Measurements from ENCODE around the gene CCNB3.
"Not testable (repeated sequence)": the region's sequence is repeated elsewhere in the genome, so short reads cannot be mapped to it uniquely, and the experiment has no call there.

Gene CCNB3, protein sequence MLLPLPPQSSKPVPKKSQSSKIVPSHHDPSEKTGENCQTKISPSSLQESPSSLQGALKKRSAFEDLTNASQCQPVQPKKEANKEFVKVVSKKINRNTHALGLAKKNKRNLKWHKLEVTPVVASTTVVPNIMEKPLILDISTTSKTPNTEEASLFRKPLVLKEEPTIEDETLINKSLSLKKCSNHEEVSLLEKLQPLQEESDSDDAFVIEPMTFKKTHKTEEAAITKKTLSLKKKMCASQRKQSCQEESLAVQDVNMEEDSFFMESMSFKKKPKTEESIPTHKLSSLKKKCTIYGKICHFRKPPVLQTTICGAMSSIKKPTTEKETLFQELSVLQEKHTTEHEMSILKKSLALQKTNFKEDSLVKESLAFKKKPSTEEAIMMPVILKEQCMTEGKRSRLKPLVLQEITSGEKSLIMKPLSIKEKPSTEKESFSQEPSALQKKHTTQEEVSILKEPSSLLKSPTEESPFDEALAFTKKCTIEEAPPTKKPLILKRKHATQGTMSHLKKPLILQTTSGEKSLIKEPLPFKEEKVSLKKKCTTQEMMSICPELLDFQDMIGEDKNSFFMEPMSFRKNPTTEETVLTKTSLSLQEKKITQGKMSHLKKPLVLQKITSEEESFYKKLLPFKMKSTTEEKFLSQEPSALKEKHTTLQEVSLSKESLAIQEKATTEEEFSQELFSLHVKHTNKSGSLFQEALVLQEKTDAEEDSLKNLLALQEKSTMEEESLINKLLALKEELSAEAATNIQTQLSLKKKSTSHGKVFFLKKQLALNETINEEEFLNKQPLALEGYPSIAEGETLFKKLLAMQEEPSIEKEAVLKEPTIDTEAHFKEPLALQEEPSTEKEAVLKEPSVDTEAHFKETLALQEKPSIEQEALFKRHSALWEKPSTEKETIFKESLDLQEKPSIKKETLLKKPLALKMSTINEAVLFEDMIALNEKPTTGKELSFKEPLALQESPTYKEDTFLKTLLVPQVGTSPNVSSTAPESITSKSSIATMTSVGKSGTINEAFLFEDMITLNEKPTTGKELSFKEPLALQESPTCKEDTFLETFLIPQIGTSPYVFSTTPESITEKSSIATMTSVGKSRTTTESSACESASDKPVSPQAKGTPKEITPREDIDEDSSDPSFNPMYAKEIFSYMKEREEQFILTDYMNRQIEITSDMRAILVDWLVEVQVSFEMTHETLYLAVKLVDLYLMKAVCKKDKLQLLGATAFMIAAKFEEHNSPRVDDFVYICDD (N-terminal part only)

DNA sequence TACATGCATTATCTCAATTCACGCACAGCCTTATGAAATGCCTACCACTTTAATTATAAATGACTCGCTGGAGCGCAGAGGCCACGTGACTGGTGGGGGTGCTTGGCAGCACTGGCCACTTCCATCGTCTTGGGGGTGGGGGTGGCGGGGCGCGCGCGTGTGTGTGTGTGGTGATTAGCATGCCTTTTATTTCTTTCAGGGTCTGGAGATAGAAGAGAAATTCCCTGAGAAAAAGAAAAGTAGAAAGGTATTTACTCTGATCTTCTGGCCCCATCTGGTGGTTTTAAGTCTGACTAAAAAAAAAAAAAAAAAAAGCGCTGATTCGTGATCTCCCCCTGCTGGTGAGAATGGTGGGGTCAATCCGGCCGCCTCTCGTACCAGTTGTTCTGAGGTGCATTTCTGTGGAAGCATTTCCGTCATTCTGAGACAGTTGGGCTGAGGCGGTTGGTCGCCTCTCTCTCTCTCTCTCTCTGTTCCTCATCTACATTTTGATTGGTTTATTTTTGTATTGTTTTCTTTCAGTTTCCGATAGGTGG, at the start of gene CCNB3:
CCNB3 (plus strand) TSS at position 402 of the 536 bp plus-strand sequence. CDS start 80,399 bp downstream, outside the sequence.
- DNase-seq (ENCODE audit: low read depth, low spot score): peak; percentile 70

DNA sequence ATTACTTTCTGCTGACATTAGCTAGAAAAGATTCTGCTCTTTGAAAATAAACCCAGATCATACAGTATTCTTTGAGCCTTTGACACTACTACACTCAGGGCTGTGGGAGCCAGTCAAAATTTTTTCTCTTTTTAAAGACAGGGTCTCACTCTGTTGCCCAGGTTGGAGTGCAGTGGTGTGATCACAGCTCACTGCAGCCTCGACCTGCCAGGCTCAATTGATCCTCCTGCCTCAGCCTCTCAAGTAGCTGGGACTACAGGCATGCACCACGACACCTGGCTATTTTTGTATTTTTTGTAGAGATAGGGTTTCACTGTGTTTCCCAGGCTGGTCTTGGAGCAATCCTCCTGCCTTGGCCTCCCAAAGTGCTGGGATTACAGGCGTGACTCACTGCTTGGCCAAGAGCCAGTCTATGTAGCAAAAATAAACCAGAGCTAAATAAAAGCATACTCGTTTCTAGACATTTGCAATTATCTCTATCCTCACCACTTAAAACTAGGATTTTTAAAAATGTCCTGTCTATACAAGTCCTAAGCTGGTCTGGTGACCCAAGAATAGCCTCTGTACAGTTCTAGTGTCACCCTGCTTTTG, 46.9 kb upstream of the CCNB3 start:
- DNase-seq (ENCODE audit: low read depth, low spot score): no peak

DNA sequence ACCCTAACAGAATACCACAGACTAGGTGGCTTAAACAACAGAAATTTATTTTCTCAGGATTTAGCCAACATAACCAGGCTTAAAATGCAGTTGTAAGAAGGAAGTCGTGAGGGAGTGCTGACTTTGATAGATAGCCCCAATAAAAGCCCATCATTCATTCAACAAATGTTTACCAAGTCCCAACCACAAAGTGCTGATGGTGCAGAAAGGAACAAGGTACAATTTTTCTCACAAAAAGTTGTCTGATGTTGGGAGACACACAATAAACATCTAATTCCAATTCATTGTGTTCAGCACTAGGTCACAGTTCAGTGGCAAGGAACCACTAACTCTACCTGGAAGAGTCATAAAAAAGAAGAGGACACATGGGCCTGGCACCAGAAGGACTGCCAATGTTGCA, 46.0 kb upstream of the CCNB3 start:
- DNase-seq (ENCODE audit: low read depth, low spot score): no peak

DNA sequence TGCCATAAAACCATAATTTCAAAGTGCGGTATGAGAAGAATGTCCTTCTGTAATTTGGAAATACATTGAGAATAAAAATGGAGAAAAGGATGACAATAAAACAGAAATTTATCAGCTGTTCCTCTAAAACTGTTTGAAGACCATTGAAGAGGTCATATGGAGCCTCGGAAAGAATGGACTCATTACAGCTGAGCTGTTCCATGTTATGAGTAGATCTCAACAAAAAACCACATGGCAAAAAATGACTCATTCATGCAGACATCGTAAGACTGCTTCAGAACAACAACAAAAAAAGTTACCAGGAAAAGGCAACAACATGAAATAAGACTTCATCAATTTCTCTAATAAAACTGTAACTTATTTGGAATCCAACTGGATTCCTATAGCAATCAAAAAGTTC, 43.4 kb upstream of the CCNB3 start:
- DNase-seq (ENCODE audit: low read depth, low spot score): no peak

GRCh38 chrX:50165727-50166126, 38.8 kb upstream of the CCNB3 start:
- DNase-seq (ENCODE audit: low read depth, low spot score): no peak

DNA sequence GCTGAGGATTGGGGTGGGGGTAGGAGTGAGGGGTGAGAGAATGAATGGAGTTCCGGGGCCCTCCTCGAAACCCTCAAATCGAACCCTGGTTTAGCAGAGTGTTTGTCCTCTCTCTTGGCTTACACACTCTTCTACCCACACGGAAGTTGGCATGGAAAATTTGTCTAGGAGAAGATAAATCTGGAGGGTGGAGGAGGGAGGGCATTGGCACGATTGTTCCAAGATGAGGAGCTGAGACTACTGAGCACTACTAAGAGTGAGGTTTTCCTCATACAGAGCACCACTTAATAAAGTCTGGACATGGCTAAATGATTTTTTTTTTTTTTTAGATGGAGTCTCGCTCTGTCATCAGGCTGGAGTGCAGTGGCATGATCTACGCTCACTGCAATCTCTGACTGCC, 37.2 kb upstream of the CCNB3 start:
- no peak for DNase-seq (ENCODE audit: low read depth, low spot score)

DNA sequence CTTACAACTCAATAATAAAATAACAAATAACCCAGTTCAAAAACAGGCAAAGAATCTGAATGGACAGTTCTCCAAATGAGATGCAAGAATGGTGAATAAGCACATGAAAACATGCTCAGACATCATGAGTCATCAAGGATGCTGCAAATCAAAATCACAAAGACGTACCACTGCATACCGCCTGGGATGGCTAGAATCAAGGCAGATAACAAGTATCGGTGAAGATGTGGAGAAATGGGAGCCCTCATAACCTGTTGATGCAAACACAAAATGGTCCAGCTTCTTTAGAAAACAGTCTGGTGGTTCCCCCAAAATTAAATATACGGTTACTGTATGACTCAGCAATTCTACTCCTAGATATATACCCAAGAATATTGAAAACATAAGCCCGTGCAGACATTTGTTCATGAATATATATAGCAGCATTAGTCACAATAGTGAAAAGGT, 36.3 kb upstream of the CCNB3 start:
- peak; percentile 20 for DNase-seq (ENCODE audit: low read depth, low spot score)

DNA sequence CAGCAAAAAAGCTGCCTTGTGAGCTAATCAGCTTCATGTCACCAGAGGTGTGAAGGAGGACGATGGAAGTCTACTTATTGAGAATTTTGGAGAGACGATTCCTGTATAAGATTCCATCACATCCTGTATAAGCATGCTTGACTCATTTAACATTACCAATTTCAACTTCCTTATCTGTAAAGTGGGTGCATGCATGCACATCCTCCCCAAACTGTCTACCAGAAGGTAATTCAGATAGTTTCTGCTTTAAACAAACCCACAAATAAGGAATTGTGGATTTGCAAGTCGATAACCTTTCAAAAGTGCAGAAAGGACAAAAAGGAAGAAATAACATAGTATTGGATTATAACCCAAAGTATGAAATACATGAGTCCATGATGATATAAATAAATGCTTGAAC, 34.8 kb upstream of the CCNB3 start:
- DNase-seq (ENCODE audit: low read depth, low spot score): no peak

- DNase-seq (ENCODE audit: low read depth, low spot score): no peak
Measured at GRCh38 chrX:50180073-50180940, 24.3 kb upstream of the CCNB3 start.

DNA sequence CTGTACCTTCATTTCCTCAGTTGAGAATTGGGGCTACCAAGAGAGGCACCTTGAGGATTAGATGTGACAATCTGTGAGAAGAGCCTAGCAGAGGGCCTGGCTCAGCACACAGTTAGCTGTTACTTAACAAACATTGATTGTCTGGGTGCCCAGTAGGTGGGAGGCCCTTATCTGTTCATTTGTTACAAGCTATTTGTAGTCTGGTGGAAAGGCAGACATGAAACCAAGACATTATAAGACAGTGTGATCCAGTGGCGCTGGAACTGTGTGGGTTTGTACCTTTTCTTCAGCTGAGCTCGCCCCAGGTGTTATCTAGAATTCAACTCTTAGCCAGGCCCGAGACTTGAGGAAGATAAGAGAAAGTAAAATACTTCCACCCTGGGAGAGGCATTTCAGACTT, 20.7 kb upstream of the CCNB3 start:
- DNase-seq (ENCODE audit: low read depth, low spot score): no peak

DNA sequence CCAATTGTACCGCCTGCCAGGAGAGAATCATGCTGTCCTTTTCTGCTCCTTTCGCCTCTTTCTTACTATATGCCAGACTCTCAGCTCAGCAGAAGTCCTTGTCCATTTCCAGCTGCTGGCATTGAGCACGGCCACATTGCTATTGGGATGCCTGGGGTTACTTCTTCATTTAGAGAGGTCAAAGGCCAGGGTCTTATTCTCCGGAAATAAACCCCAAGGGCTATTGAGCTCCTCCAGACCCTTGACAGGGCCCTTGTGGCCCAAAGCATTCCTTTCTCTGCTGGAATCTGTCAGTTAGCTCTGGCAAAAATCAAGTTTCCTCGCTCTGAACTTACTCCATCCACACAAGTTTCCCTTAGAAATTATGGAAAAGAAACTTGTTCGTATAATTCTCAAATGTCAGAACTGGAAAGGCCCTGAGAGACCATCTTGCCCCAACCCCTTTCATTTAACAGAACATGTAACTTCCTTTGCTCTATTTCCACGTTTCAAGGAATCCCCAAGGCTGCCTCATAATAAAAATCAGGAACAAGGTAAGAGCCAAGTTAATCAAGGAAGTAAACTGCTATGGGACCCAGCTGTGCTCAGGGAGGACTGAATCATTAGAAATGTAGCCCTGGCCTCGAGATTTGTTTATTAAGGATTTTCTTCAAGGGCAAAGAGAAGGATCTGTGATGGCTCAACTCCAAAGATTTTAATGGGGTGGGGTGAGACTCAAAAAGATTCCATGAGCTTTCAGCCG, 15.5 kb upstream of the CCNB3 start:
- no peak for DNase-seq (ENCODE audit: low read depth, low spot score)

DNA sequence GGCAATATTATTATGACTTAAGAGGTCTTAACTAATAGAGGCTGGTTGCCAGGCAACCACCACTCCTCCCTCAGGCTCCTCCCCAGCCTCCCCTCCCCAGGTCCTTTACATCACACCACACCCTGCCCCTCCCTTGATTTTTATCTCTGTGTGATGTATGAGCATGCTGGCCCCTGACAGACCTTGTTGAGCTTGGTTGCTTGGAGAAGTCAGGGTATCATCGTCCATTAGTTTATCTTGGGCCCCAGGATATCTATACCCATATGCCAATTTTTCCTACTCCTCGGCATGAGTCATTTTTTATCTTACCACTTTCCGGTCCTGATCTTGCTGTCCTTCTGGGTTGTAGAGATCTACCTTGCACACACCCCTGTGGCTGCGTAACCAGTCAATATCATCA, 6.2 kb upstream of the CCNB3 start:
- DNase-seq (ENCODE audit: low read depth, low spot score): no peak

DNA sequence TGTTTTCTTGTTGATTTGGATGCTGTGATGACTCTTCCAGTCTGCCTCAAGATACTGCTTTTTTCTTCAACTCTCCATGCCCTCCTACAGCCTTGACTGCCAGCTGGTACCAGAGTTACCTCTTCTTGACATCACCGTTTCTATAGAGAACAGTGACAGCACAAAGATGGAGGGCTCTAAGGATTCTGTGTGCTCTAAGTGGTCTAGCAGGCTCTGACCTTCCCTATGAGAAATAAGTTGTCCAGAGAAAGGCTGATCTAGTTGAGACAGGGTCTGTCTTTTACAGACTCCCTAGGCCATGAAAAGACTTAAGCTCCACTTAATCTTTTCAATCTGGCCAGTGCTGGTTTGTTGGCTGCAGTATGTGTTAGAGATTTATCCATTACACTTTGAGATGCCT, 3.7 kb upstream of the CCNB3 start, which contains the start of gene AKAP4:
AKAP4 (minus strand) TSS at position 101 of the 400 bp plus-strand sequence. CDS start 118 bp downstream, outside the sequence.
- no peak for DNase-seq (ENCODE audit: low read depth, low spot score)

DNA sequence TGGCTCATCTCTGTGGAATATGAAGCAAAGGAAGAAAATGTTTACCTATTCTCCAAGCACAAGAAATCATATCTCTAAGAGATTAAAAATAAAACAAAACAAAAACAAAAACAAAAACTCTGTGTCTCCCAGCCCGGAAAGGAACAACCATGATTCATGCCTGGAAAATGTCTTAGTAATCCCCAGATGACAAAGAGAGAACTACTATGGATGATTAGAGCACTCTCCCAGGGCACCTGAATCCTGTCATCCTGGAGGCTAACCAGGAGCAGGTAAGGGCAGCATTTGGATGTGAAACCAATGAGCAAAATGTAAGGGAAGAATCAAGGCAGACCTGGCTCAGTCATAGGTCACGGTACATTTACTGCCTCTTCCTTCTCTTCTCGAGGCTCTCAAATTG, 2.0 kb upstream of the CCNB3 start:
- peak; percentile 5 for DNase-seq (ENCODE audit: low read depth, low spot score)

DNA sequence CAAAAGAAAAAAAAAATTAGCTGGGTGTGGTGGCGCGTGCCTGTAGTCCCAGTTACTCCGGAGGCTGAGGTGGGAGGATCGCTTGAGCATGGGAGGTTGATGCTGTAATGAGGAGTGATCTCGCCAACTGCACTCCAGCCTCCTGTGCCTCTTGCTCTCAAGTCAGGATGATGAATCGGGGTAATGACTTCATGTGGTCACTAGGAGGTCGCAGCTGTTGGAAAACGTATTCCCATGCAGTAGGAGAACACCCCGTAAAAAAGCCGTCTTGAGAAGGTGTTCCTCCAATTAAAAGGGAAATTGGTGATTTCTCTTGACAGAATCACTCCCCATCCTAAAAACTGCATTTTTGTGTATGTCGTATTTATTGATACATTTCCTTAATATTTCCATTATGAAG, 2.2 kb downstream of the CCNB3 start:
- DNase-seq (ENCODE audit: low read depth, low spot score): no peak

DNA sequence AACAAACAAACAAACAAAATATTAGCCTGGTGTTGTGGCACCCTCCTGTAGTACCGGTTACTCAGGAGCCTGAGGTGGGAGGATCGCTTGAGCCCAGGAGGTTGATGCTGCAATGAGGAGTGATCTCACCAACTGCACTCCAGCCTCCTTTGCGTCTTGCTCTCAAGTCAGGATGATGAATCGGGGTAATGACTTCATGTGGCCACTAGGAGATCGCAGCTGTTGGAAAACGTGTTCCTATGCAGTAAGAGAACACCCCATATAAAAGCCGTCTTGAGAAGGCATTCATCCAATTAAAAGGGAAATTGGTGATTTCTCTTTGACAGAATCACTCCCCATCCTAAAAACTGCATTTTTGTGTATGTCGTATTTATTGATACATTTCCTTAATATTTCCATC, 6.9 kb downstream of the CCNB3 start:
- no peak for DNase-seq (ENCODE audit: low read depth, low spot score)

DNA sequence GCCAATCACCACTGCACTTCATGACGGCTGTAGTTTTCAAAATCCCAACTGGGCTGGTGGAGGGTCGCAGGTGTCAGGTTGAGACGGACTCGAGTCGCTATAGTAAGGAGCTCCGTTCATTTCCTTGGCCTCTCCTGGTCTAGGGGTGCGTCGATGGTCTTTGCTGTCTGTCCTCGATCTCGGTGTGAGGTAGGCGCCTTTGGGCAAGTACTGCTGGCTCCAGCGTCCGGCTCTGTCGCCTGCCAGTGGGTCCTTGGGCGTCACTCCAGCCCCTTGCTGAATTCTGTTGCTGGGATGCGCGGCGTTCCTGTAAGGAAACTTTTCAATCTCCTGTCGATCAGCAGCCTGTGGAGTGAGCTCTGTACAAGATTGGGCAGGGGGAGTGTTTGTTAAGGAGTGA, 76.7 kb downstream of the CCNB3 start:
- no peak for DNase-seq (ENCODE audit: low read depth, low spot score)

GRCh38 chrX:50327235-50327634, 122.7 kb downstream of the CCNB3 start:
- DNase-seq (ENCODE audit: low read depth, low spot score): no peak

DNA sequence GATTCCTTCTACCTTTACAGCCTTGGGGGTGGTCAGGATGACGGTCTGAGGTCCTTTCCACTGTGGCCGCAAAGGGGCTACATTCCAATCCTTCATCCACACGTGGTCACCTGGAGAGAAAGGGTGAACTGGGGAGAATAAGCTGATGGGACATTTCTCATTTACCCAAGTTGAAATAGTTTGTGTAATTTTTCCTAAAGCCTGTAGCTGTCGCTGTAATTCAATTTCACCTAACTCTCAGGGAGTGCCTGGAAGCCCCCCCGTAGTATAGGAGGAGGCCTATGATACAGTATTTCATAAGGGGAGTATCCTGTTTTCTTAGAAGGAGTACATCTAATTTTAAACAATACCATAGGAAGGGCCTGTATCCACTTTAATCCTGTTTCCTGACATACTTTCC, 128.1 kb downstream of the CCNB3 start:
- DNase-seq (ENCODE audit: low read depth, low spot score): not testable (repeated sequence)
